Activated naive CD4-positive, alpha-beta T cell treated with anti-CD3 and anti-CD28 coated beads, Interleukin-2, amount 10 ng/mL, durations not matched to agents 7 days and 5 days (primary cell): ENCODE results near the gene PHC3.
A peak's percentile ranks its signal among the peaks of the same experiment; 100 is the strongest.

Source experiments
- CTCF ChIA-PET: fragments of 350-600 bp; sonication (Branson Sonifier 250); formaldehyde crosslinking; loops from one replicate; lab custom pipeline; 2021; ENCODE audit warnings: antibody characterized with exemption; lab: Charles Lee
- DNase-seq: peaks from one replicate; pipeline ENCODE4 v3.0.0-alpha.2; 2020
- H3K27ac Mint-ChIP-seq: one replicate; pipeline ENCODE4 v1.8.0; 2021; ENCODE audit warnings: mild to moderate bottlenecking, moderate library complexity, mixed read lengths
- H3K27me3 Mint-ChIP-seq: one replicate; pipeline ENCODE4 v1.8.0; 2021; ENCODE audit warnings: mild to moderate bottlenecking, mixed read lengths
- H3K36me3 Mint-ChIP-seq: one replicate; pipeline ENCODE4 v1.8.0; 2021; ENCODE audit warnings: mixed read lengths
- H3K4me1 Mint-ChIP-seq: one replicate; pipeline ENCODE4 v1.8.0; 2021; ENCODE audit warnings: mixed read lengths
- H3K4me3 Mint-ChIP-seq: one replicate; pipeline ENCODE4 v1.8.0; 2021; ENCODE audit warnings: mild to moderate bottlenecking, moderate library complexity, mixed read lengths
- H3K9me3 Mint-ChIP-seq: one replicate; pipeline ENCODE4 v1.8.0; 2021; ENCODE audit warnings: mixed read lengths

The PHC3 gene

DNA sequence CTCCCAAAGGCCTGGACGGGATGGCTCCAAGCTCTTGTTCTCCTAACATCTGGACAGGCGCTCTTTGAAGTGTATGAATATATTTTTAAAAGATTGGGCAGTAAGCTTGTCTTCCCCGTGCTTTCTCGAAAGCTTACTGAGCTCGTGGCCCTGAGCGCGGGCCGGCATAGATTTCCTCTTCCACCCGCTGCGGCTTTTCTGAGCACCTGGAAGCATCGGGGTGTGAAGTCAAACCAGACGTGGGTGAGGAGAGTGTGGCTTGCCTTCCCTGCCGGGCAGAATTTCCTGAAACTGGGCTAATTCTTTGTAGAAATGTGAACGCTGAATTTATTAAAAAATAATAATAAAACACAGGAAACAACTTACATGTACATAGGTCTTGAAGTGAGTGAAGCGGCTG lies 117.8 kb downstream of the PHC3 start:
- Mint-ChIP-seq H3K27me3 (no peaks in the 10 kb centered on the region), H3K36me3 (peaks cover 4% of the 10 kb centered on the region), H3K9me3 (no peaks in the 10 kb centered on the region), H3K27ac (no peak overlapping the region), H3K4me3 (no peak overlapping the region), H3K4me1 (no peaks in the 10 kb centered on the region)
- no peak for DNase-seq
- CTCF ChIA-PET = no interaction called here

DNA sequence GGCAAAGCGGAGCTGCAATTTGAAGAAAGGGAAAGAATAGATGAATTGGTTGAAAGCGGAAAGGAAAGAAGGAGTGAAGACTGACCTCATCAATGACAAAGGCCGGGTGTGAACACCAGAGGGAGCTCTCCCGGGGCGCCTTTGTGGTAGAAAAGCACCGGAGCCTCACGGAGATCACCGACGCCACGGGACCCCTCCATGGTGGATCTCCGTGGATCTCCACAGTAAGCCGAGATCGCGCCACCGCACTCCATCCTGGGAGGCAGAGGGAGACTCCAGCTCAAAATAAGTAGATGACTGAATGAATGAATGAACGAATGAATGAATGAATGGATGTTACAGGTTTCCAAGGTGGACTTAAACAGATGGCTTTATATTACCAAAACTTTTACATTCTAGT lies 118.8 kb downstream of the PHC3 start:
- DNase-seq = no peak
- Mint-ChIP-seq H3K27ac (no peak overlapping the region), H3K4me3 (no peak overlapping the region), H3K27me3 (no peaks in the 10 kb centered on the region), H3K36me3 (peaks cover 6% of the 10 kb centered on the region), H3K4me1 (peaks cover 9% of the 10 kb centered on the region), H3K9me3 (no peaks in the 10 kb centered on the region)
- CTCF ChIA-PET = interaction anchor here (0.6 to 1.8 kb wide), 3 partner anchors 10 to 71 kb away, joined by 3 to 4 read pairs (median 4); no protein-coding TSS in a partner anchor

GRCh38 chr3:170062068-170062467 lies 119.5 kb downstream of the PHC3 start:
- CTCF ChIA-PET = interaction anchor here (0.9 to 1.8 kb wide), 2 partner anchors 11 to 16 kb away, joined by 3 to 4 read pairs; no protein-coding TSS in a partner anchor
- Mint-ChIP-seq H3K4me3 (no peak overlapping the region), H3K36me3 (peaks cover 7% of the 10 kb centered on the region), H3K9me3 (no peaks in the 10 kb centered on the region), H3K27me3 (no peaks in the 10 kb centered on the region), H3K4me1 (peaks cover 16% of the 10 kb centered on the region), H3K27ac (no peak overlapping the region)
- no peak for DNase-seq

GRCh38 chr3:170059447-170059846 lies 122.1 kb downstream of the PHC3 start:
- no peak overlapping the region for H3K27ac Mint-ChIP-seq
- CTCF ChIA-PET = no interaction called here
- H3K4me1 Mint-ChIP-seq = peaks cover 33% of the 10 kb centered on the region
- H3K4me3 Mint-ChIP-seq = no peak overlapping the region
- H3K36me3 Mint-ChIP-seq = peaks cover 7% of the 10 kb centered on the region
- H3K9me3 Mint-ChIP-seq = no peaks in the 10 kb centered on the region
- H3K27me3 Mint-ChIP-seq = no peaks in the 10 kb centered on the region
- no peak for DNase-seq

DNA sequence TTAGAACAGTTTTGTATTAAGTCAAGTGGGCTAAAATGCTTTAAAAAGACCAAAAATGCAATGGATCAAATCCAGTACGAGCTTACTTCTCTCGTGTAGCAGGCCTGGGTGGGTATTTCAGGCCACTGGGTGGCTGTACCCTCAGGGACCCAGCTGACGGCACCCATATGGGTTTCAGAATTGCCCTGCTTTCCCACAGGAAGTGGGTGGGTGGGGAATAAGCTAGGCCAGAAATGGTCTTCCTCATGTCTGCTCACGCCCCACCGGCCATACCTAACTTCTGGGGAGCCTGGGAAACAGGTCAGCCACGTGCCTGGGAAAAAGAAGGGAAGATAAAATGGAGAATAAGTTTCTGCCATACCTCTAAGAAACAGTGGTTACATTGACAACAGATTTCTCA lies 123.4 kb downstream of the PHC3 start:
- peaks cover 7% of the 10 kb centered on the region for H3K36me3 Mint-ChIP-seq
- no peaks in the 10 kb centered on the region for H3K9me3 Mint-ChIP-seq
- no peaks in the 10 kb centered on the region for H3K27me3 Mint-ChIP-seq
- CTCF ChIA-PET = interaction anchor here (1.1 to 1.2 kb wide), 2 partner anchors 20 to 195 kb away, joined by 3 to 4 read pairs; no protein-coding TSS in a partner anchor
- no peak overlapping the region for H3K4me3 Mint-ChIP-seq
- no peak for DNase-seq
- H3K4me1 Mint-ChIP-seq = peaks cover 33% of the 10 kb centered on the region
- no peak overlapping the region for H3K27ac Mint-ChIP-seq

DNA sequence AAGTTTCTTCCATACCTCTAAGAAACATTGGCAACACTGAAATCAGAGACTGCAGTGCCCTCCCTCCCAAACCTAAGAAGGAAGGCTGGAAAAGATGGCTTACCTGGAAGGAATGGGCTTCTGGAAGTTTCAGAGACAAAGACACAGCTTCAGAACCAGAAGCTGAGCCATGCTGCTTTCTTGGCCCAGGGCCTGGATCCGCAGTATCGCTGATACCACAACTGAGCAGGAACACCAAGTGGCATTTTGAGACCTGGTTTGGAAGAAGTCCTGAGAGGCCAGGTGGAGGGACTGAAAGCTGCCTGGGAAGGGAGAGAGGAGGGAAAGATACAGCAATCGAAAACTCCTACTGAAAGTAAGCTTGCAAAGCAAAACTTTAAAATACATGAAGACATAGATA lies 124.0 kb downstream of the PHC3 start:
- CTCF ChIA-PET = interaction anchor here (0.7 to 1.2 kb wide), 3 partner anchors 21 to 294 kb away, joined by 3 to 4 read pairs (median 3); no protein-coding TSS in a partner anchor
- peaks cover 6% of the 10 kb centered on the region for H3K36me3 Mint-ChIP-seq
- no peaks in the 10 kb centered on the region for H3K27me3 Mint-ChIP-seq
- no peak for DNase-seq
- H3K27ac Mint-ChIP-seq = no peak overlapping the region
- no peaks in the 10 kb centered on the region for H3K9me3 Mint-ChIP-seq
- H3K4me1 Mint-ChIP-seq = peaks cover 33% of the 10 kb centered on the region
- no peak overlapping the region for H3K4me3 Mint-ChIP-seq

DNA sequence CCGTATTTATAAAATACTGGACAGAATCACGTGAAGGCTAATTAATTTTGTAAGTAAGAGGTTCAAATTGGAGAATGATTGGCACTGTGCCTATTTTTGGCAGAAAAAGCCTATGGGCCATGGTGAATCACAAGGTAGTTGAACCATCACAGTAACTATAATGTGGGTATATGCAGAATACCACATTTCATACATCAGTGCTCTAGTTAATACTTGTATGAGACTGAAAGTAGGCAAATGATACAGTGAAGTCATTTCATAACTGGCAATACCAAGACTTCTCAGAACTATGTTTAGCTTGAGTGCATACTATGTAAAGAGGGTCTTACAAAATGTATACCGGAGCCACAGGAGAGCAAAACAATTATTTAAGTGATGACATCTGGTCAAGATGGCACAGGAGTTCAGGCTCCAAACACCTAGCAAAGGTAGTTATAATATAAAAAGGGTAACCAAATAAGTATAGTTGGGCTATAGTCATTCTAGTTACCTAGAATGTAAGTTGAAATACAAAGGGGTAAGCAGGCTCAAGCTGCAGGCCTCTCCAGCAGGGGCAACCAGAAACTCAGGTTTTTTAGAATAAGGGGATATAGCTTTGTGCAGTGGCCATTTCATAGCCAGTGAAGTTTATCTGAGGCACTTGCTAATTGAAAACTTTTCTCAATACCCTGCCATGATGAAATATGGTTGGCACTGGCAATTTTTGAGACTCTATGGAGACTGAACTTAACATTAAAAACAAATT lies 124.7 kb downstream of the PHC3 start:
- peaks cover 33% of the 10 kb centered on the region for H3K4me1 Mint-ChIP-seq
- H3K27ac Mint-ChIP-seq = peak overlapping the region; percentile 20
- no peaks in the 10 kb centered on the region for H3K9me3 Mint-ChIP-seq
- H3K27me3 Mint-ChIP-seq = no peaks in the 10 kb centered on the region
- no peak overlapping the region for H3K4me3 Mint-ChIP-seq
- H3K36me3 Mint-ChIP-seq = peaks cover 3% of the 10 kb centered on the region
- DNase-seq = no peak
- CTCF ChIA-PET = interaction anchor here (0.7 to 1.2 kb wide), 2 partner anchors 194 to 294 kb away, joined by 3 to 4 read pairs; no protein-coding TSS in a partner anchor

GRCh38 chr3:170055209-170055608 lies 126.3 kb downstream of the PHC3 start:
- H3K27ac Mint-ChIP-seq = no peak overlapping the region
- no peak overlapping the region for H3K4me3 Mint-ChIP-seq
- H3K4me1 Mint-ChIP-seq = peaks cover 33% of the 10 kb centered on the region
- no peaks in the 10 kb centered on the region for H3K9me3 Mint-ChIP-seq
- H3K27me3 Mint-ChIP-seq = no peaks in the 10 kb centered on the region
- peaks cover 3% of the 10 kb centered on the region for H3K36me3 Mint-ChIP-seq
- DNase-seq = no peak
- CTCF ChIA-PET = interaction anchor here (1.2 to 3.1 kb wide), 3 partner anchors 9 to 193 kb away, joined by 3 to 18 read pairs (median 5); no protein-coding TSS in a partner anchor

GRCh38 chr3:170054204-170054603 lies 127.3 kb downstream of the PHC3 start:
- peaks cover 3% of the 10 kb centered on the region for H3K36me3 Mint-ChIP-seq
- CTCF ChIA-PET = interaction anchor here (0.7 to 3.1 kb wide), 14 partner anchors 8 to 291 kb away, joined by 3 to 18 read pairs (median 5); partner anchors contain the start of genes PHC3 and SEC62
- H3K27me3 Mint-ChIP-seq = no peaks in the 10 kb centered on the region
- no peak overlapping the region for H3K4me3 Mint-ChIP-seq
- H3K27ac Mint-ChIP-seq = no peak overlapping the region
- H3K9me3 Mint-ChIP-seq = no peaks in the 10 kb centered on the region
- peaks cover 33% of the 10 kb centered on the region for H3K4me1 Mint-ChIP-seq
- peak; percentile 28 for DNase-seq

DNA sequence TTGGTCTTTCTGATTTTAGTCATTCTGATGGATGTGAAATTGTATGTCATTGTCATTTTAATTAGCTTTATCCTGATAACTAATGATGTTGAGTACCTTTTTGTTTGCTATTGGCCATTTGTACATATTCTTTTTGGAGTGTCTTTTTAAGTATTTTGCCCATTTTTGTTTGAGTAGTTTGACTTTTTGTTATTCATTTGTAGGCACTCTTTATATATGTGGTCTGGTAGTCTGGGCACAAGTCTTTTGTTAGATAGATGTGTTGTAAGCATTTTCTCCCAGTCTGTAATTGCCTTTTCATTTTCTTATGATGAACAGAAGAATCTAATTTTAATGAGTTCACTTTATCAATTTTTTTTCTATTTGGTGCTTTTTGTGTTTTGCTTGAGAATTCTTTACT lies 129.1 kb downstream of the PHC3 start:
- Mint-ChIP-seq H3K9me3 (no peaks in the 10 kb centered on the region), H3K4me1 (peaks cover 21% of the 10 kb centered on the region), H3K27me3 (no peaks in the 10 kb centered on the region), H3K27ac (no peak overlapping the region), H3K4me3 (no peak overlapping the region), H3K36me3 (no peaks in the 10 kb centered on the region)
- CTCF ChIA-PET = interaction anchor here (0.7 to 3.1 kb wide), 6 partner anchors 12 to 190 kb away, joined by 3 to 18 read pairs (median 6); partner anchors contain the start of genes GPR160 and SEC62
- no peak for DNase-seq

- Mint-ChIP-seq H3K27ac (no peak overlapping the region), H3K4me1 (peaks cover 16% of the 10 kb centered on the region), H3K36me3 (no peaks in the 10 kb centered on the region), H3K4me3 (no peak overlapping the region), H3K27me3 (no peaks in the 10 kb centered on the region), H3K9me3 (no peaks in the 10 kb centered on the region)
- no peak for DNase-seq
- CTCF ChIA-PET = no interaction called here
These were observed 130.8 kb downstream of the PHC3 start for GRCh38 chr3:170050753-170051152.

GRCh38 chr3:170049146-170050000 lies 132.2 kb downstream of the PHC3 start:
- no peaks in the 10 kb centered on the region for H3K9me3 Mint-ChIP-seq
- H3K4me1 Mint-ChIP-seq = peaks cover 22% of the 10 kb centered on the region
- no peak for DNase-seq
- H3K36me3 Mint-ChIP-seq = peaks cover 2% of the 10 kb centered on the region
- no peak overlapping the region for H3K4me3 Mint-ChIP-seq
- H3K27me3 Mint-ChIP-seq = no peaks in the 10 kb centered on the region
- CTCF ChIA-PET = interaction anchor here (0.6 kb wide), 2 partner anchors 12 to 289 kb away, joined by 3 to 4 read pairs; no protein-coding TSS in a partner anchor
- H3K27ac Mint-ChIP-seq = no peak overlapping the region

- CTCF ChIA-PET = interaction anchor here (0.8 kb wide), 1 partner anchor 82 kb away, joined by 3 read pairs; no protein-coding TSS in a partner anchor
- no peak overlapping the region for H3K4me3 Mint-ChIP-seq
- no peaks in the 10 kb centered on the region for H3K9me3 Mint-ChIP-seq
- no peaks in the 10 kb centered on the region for H3K27me3 Mint-ChIP-seq
- peaks cover 31% of the 10 kb centered on the region for H3K4me1 Mint-ChIP-seq
- H3K27ac Mint-ChIP-seq = no peak overlapping the region
- peaks cover 7% of the 10 kb centered on the region for H3K36me3 Mint-ChIP-seq
- no peak for DNase-seq
These were observed 134.5 kb downstream of the PHC3 start for GRCh38 chr3:170047133-170047404.
